ENCODE measurements around the gene MOB3B.

Gene MOB3B

GRCh38 chr9:27429436-27429835, 100.2 kb downstream of the MOB3B start:
- TF ChIP-seq CTCF (IDR thresholded peaks at IDR 0.05): no peak

- TF ChIP-seq CTCF (IDR thresholded peaks at IDR 0.05): no peak
Observed at GRCh38 chr9:27428551-27428950, 101.1 kb downstream of the MOB3B start.

- TF ChIP-seq CTCF (IDR thresholded peaks at IDR 0.05): no peak
Observed at GRCh38 chr9:27427272-27427643, 102.4 kb downstream of the MOB3B start.

- TF ChIP-seq CTCF (IDR thresholded peaks at IDR 0.05): no peak
Observed at GRCh38 chr9:27426511-27427271, 102.9 kb downstream of the MOB3B start.

GRCh38 chr9:27425827-27426510, 103.6 kb downstream of the MOB3B start:
- no peak for TF ChIP-seq CTCF (IDR thresholded peaks at IDR 0.05)

GRCh38 chr9:27423915-27424710, 105.5 kb downstream of the MOB3B start:
- TF ChIP-seq CTCF (IDR thresholded peaks at IDR 0.05): no peak

- no peak for TF ChIP-seq CTCF (IDR thresholded peaks at IDR 0.05)
Observed at GRCh38 chr9:27422279-27422834, 107.3 kb downstream of the MOB3B start.
